Loucy (cell line): Measurements from ENCODE around the gene MBD3L1.

ENCODE experiments used
- H2AFZ ChIP-seq: fragments of 200-600 bp; sonication (generic); 2 replicates; pipeline ENCODE4 v1.6.0; 2016; ENCODE audit warnings: antibody characterized with exemption, mild to moderate bottlenecking, low read length, moderate library complexity
- H3F3A ChIP-seq: fragments of 200-600 bp; 2 replicates; pipeline ENCODE4 v1.6.0; 2016; ENCODE audit warnings: antibody characterized with exemption, low read depth, mild to moderate bottlenecking
- H3K27me3 ChIP-seq: fragments of 200-600 bp; sonication (generic); 2 replicates; pipeline ENCODE4 v1.6.1; 2014; ENCODE audit warnings: low read length, mild to moderate bottlenecking; ENCODE audit not compliant: insufficient read depth, poor library complexity, severe bottlenecking
- H3K36me3 ChIP-seq: fragments of 200-600 bp; sonication (generic); 2 replicates; pipeline ENCODE4 v1.6.1; 2016; ENCODE audit warnings: low read length; ENCODE audit not compliant: insufficient read depth
- H3K4me1 ChIP-seq: fragments of 200-600 bp; sonication (generic); 2 replicates; pipeline ENCODE4 v1.5.1; 2014; ENCODE audit warnings: low read length, mild to moderate bottlenecking; ENCODE audit not compliant: insufficient read depth, poor library complexity, severe bottlenecking
- H3K4me2 ChIP-seq: fragments of 200-600 bp; sonication (generic); 2 replicates; pipeline ENCODE4 v1.6.0; 2014; ENCODE audit warnings: antibody characterized with exemption, low read length, low read depth, mild to moderate bottlenecking; ENCODE audit not compliant: poor library complexity, severe bottlenecking
- H3K4me3 ChIP-seq: fragments of 200-600 bp; sonication (generic); 2 replicates; pipeline ENCODE4 v1.5.1; 2014; ENCODE audit warnings: low read length, mild to moderate bottlenecking, mixed read lengths; ENCODE audit not compliant: poor library complexity, severe bottlenecking
- H3K79me2 ChIP-seq: fragments of 200-600 bp; sonication (generic); 2 replicates; pipeline ENCODE4 v1.6.1; 2014; ENCODE audit warnings: low read length; ENCODE audit not compliant: insufficient read depth
- H3K9ac ChIP-seq: fragments of 200-600 bp; sonication (generic); 2 replicates; pipeline ENCODE4 v1.6.0; 2014; ENCODE audit warnings: mild to moderate bottlenecking, low read depth, low read length, moderate library complexity; ENCODE audit not compliant: poor library complexity, severe bottlenecking
- H3K9me2 ChIP-seq: fragments of 200-600 bp; sonication (generic); replicated peaks from 2 replicates; pipeline ENCODE4 v1.6.1; 2016; ENCODE audit warnings: low read depth, low read length, mixed read lengths
- H3K9me3 ChIP-seq: fragments of 200-600 bp; sonication (generic); 2 replicates; pipeline ENCODE4 v1.6.1; 2014; ENCODE audit warnings: mild to moderate bottlenecking, antibody characterized with exemption, low read length, low read depth; ENCODE audit not compliant: insufficient read depth
- H4K20me1 ChIP-seq: fragments of 200-600 bp; sonication (generic); 2 replicates; pipeline ENCODE4 v1.6.0; 2014; ENCODE audit warnings: antibody characterized with exemption, low read length, mild to moderate bottlenecking; ENCODE audit not compliant: insufficient read depth, poor library complexity, severe bottlenecking
- CTCF ChIP-seq: fragments of 200-600 bp; sonication (generic); conservative IDR thresholded peaks from 2 replicates; pipeline ENCODE4 v1.5.1; 2014; ENCODE audit warnings: mild to moderate bottlenecking, antibody characterized with exemption, low read length
- EZH2phosphoT487 ChIP-seq: fragments of 200-600 bp; IDR thresholded peaks from 2 replicates; pipeline ENCODE4 v1.6.1; 2018; ENCODE audit warnings: antibody characterized with exemption, mild to moderate bottlenecking, moderate library complexity, borderline replicate concordance

MBD3L1 gene

GRCh38 chr19:8887364-8887763, 55.2 kb downstream of the MBD3L1 start:
- TF ChIP-seq EZH2phosphoT487 (no peak), CTCF (no peak)
- no peak overlapping the region for H2AFZ ChIP-seq
- H3K9me2 ChIP-seq, result no peaks in the 10 kb centered on the region
- H3K27me3 ChIP-seq, result no peaks in the 10 kb centered on the region
- H3K36me3 ChIP-seq, result no peaks in the 10 kb centered on the region
- H3K4me3 ChIP-seq, result no peak overlapping the region
- peaks cover 4% of the 10 kb centered on the region; the same call in 1 of the 2 replicates for H3K9me3 ChIP-seq
- no peaks in the 10 kb centered on the region for H3F3A ChIP-seq
- no peaks in the 10 kb centered on the region for H3K79me2 ChIP-seq
- no peak overlapping the region for H3K4me2 ChIP-seq
- H4K20me1 ChIP-seq, result no peaks in the 10 kb centered on the region
- no peaks in the 10 kb centered on the region for H3K4me1 ChIP-seq
- H3K9ac ChIP-seq, result no peak overlapping the region

- no peaks in the 10 kb centered on the region for H3K79me2 ChIP-seq
- no peak for TF ChIP-seq EZH2phosphoT487
- no peak for TF ChIP-seq CTCF
- no peak overlapping the region for H2AFZ ChIP-seq
Observed at GRCh38 chr19:8890260-8890659, 58.1 kb downstream of the MBD3L1 start.

More at GRCh38 chr19:8890260-8890659, 58.1 kb downstream of the MBD3L1 start:
- H3K4me1 ChIP-seq, result no peaks in the 10 kb centered on the region
- no peaks in the 10 kb centered on the region for H3F3A ChIP-seq
- no peak overlapping the region for H3K4me3 ChIP-seq
- no peaks in the 10 kb centered on the region for H3K27me3 ChIP-seq
- no peaks in the 10 kb centered on the region for H3K36me3 ChIP-seq
- H3K4me2 ChIP-seq, result no peak overlapping the region
- H3K9me3 ChIP-seq, result peaks cover 4% of the 10 kb centered on the region; the same call in 1 of the 2 replicates
- H3K9ac ChIP-seq, result no peak overlapping the region
- no peaks in the 10 kb centered on the region for H4K20me1 ChIP-seq
- H3K9me2 ChIP-seq, result no peaks in the 10 kb centered on the region
